HTR-8/SVneo (cell line): ENCODE results near the gene PTPRG.

Experiments
- DNase-seq: peaks from one replicate; pipeline ENCODE4 v3.0.0; 2011; ENCODE audit warnings: low spot score, mixed read lengths; ENCODE audit not compliant: insufficient read length
- FAIRE-seq: peaks from 2 replicates; lab custom pipeline; 2011; peaks lifted over from hg19 to GRCh38; lab: Jason Lieb, UNC

The PTPRG gene

DNA sequence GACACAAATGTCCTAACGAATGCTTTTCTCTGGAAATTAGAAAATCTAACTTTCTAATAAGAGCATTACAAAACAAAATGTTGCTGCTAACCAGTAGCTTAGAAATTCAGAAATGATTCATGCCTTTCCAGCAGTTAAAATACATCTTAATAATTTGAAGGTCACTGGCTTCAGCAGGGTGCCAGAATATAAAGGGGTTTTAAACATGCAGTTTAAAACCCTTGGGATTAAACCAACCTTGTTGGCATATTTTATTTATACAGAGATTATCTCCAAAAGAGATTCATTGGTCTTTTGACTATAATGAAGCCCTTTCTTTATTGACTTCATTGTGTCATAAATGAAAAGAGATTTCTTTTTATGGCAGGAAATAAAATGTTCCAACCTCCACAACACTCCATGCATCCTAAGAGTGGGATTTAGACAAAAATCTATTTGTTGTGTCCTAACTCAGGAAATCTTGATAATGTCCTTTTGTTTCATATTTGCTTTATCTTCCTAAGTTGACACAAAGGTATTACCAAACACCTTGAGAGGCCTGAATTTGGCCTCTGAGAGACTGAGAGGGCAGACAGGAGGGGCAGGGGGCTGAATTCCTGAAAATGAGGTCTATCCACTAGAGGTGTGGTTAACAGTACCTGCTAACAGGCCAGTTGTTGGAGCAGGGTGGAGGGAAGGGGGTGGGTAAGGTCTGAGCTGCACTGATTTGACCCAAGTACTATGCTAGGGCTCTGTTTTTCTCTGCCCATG is 687.5 kb downstream of the PTPRG start:
- no peak for DNase-seq
- no peak for FAIRE-seq

DNA sequence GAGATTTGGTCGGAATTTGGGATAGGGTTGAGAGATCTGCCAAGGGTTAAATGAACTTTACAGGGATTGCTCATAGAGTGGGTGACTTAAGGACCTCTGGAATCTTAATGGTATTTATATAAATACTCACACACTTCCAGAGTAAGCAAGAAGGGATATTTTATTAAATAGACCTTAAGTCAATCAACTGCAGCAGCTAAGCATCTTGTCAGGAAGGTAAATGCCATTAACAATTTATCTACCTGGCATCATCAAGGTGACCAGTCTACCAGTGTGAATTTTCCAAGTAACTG is 688.1 kb downstream of the PTPRG start:
- no peak for DNase-seq
- no peak for FAIRE-seq

- FAIRE-seq (no peak), DNase-seq (no peak)
Measured at GRCh38 chr3:62249855-62250543, 688.6 kb downstream of the PTPRG start.

DNA sequence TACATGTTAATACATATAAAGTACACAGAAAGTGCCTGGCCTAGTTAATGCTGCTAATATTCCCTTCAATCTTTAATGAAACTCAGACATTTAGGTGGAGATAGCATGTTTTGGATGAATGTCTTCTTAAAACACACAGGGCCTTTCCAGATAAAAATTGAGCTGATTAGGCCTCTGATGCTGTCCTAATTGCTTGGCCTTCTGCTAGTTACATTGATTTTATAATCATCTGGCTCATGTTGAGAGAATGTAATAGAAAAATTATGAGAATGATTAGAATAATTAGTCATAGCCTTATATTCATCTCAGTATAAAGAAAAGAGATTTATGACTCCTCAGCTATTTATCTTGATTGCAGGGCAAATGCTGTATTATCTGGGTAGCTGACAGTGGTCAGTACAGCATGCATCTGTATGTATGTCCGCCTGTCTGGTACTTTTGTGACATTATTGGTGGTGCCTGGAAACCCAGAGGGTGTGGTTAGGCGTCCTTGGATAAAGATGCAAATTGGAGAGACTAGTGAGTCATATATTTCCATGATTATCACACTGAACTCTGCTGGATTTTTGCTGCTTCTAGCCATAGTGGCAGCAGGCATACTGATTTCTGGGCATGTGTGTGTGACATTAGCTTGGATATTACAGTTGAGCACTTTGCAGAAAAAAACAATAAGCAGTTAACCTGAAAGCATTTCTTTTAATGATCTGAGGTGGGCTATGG is 691.2 kb downstream of the PTPRG start:
- no peak for DNase-seq
- FAIRE-seq: no peak

GRCh38 chr3:62253971-62254370 is 692.6 kb downstream of the PTPRG start:
- no peak for FAIRE-seq
- DNase-seq: no peak

- FAIRE-seq: no peak
- no peak for DNase-seq
Measured at GRCh38 chr3:62255758-62256157, 694.4 kb downstream of the PTPRG start.

DNA sequence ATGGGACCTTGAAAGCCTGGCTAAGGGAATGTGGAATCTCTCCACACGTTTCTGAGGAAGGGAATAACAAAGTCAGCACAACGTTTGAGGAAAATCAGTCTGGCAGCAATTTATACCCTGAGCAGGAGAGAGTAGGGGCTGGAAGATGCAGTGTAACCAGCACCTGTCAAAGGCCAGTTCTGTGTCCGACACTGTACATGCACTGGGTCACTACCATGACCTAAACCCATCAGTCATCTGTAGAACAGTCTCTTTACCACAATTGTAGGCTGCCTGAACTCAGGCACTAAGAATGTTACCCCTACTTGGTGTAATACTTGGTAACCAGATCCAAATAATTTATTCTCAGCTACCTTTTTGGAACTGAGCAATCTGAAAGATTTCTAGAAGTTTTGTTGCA is 698.6 kb downstream of the PTPRG start:
- DNase-seq: no peak
- FAIRE-seq: peak; percentile 26

DNA sequence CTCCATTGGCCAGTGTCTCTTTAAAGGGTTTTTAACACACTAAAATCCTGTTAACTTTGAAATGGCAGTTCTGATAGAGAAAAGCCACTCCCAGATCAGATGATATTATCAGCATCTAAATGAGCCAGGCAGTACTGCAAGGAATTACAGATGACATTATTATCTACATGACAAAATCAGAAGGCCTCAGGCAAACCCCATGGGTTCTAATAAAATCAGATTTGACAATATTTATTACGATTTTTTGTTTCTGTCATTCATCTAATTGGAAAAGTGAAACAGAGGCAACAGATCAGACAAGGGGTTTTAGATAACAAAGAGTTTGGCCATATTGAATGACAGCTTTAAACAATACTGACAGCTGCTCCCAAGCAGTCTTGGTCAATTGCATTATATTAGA is 699.3 kb downstream of the PTPRG start:
- DNase-seq (no peak), FAIRE-seq (no peak)

GRCh38 chr3:62261121-62261520 is 699.8 kb downstream of the PTPRG start:
- no peak for FAIRE-seq
- DNase-seq: no peak

DNA sequence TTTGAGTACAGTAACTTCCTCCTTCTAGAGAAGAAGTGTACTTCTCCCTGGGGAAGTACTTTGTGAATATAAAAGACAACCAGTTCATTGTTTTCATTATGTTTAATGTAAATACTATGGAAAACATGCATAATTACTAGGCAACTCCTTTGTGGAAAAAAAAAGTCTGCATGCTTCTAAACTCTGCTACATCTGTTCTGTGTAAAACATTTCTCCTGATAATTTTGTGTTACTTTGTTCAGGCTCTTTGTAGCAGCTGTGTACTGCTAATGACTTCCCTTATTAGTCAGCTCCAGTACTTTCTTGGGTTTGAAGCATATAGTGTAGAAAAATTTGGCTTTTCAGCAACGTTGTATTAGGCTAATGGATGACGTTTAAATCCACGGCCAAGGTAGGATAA is 700.4 kb downstream of the PTPRG start:
- DNase-seq (no peak), FAIRE-seq (no peak)

GRCh38 chr3:62265528-62265927 is 704.2 kb downstream of the PTPRG start:
- FAIRE-seq: no peak
- DNase-seq: no peak

- FAIRE-seq: no peak
- DNase-seq: no peak
Measured at GRCh38 chr3:62266668-62267283, 705.4 kb downstream of the PTPRG start.

DNA sequence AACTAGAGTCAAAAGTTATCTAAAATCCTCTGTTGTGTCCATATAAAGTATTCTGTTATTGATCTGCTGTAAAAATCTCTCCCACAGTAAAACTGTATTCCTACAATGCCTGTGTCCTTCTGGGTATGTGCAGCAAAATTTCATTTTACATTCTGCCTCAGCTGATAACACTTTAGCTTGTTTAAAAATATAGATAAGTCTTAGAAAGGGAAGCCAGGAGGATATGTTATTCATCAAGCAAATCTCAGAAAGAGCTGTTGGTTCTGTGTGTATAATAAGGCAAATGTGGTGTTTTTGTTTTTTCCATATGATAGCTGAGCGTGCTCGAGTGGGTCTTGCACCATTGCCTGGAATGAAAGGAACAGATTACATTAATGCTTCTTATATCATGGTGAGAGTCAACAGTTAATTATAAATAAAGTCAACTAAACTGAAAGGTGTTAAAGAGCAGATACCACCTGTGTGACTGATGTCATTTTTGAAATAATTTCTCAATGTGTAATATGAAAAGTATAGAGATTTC is 715.3 kb downstream of the PTPRG start:
- no peak for DNase-seq
- FAIRE-seq: no peak

DNA sequence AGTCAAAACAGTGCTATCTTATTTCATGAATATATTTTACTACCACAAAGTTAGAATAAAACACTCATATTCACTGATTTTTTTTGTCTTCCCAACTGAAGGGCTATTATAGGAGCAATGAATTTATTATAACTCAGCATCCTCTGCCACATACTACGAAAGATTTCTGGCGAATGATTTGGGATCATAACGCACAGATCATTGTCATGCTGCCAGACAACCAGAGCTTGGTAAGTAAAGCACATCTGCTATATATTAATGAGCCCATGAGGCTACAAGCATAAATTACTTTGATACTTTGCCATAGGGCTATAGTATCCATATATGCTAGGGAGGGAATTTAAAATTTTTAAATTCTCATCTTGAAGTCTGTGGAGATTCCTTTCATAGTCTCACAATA is 716.1 kb downstream of the PTPRG start:
- no peak for FAIRE-seq
- no peak for DNase-seq

DNA sequence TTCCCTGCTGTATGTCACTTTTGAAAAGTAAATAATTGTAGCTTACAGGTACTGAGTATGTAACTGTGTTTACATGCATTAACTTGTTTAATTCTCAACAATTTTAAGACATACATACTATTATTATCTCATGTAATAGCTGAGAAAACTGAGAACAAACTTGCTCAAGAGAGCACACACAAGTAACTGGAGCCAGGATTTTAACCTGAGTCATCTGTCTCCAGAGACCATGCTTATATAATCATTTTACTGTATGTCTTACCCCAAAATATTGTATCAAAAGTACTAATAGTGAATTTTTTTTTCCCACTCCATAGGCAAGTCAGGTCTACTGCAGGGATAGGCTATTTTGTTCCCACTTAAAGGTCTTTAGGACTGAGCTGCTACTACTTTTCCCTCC is 716.6 kb downstream of the PTPRG start:
- DNase-seq (no peak), FAIRE-seq (no peak)

DNA sequence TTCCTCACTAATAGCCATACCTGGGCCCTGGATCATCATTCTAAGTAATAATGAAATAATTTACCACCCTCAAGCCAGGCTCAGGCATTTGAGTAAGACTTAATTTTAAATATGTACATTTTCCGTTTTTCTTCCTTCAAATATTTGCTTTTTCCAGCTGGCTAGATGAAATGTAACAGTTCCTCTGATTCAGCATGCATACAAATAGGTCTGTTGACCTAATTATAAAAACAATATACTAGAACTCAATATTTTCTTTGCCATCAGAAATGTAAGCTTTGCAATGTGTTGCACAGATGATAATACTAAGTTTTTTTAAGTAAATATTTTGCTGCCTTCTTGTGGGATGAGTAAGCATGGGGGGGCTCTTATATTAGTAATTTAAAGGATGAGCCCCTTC is 720.4 kb downstream of the PTPRG start:
- FAIRE-seq (no peak), DNase-seq (no peak)

GRCh38 chr3:62284442-62284841 is 723.1 kb downstream of the PTPRG start:
- FAIRE-seq: no peak
- DNase-seq: no peak

- FAIRE-seq (no peak), DNase-seq (no peak)
Measured at GRCh38 chr3:62287392-62287927, 726.1 kb downstream of the PTPRG start.

GRCh38 chr3:62289922-62290321 is 728.6 kb downstream of the PTPRG start:
- DNase-seq (no peak), FAIRE-seq (no peak)

DNA sequence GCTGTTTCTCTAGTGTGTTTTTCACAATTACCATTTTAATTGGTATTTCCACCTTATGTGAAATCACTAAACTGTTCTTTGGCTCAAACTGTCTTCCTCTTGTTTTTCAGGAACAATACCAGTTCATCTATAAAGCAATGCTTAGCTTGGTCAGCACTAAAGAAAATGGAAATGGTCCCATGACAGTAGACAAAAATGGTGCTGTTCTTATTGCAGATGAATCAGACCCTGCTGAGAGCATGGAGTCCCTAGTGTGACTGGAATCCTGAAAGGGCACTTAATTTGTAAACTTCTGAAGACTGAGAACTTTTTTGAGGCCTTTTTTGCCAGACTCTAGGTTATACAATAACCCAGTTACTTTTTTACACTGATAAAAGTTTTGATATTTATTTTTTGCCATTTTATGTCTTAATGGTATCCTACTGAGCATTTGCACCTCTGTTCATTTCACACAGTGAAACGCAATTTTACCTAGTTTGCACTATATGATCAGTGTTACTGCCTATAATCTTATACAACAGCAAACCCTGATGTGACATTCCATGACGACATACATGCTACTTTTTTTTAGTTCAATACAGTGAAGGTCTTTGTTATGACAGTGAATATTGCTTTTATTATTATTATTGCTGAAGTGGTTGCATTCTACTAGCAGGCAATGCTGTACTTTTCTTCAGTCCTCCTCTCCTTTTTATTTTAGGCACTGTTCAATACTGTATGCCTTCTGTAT is 731.8 kb downstream of the PTPRG start:
- FAIRE-seq (no peak), DNase-seq (no peak)
